K562 (cell line): Measurements from ENCODE around the gene CPLX3. TPM values are rescaled to one million over a fixed set of nuclear protein-coding genes. Genes with fewer than 3 reads are reported as not detected.

Experiments used
- BMI1 ChIP-seq: fragments of 150-350 bp; IDR thresholded peaks from 2 replicates; pipeline ENCODE4 v1.6.1; 2014; ENCODE audit warnings: low read length
- BRD4 ChIP-seq: fragments of 200-600 bp; sonication (generic); IDR thresholded peaks from 2 replicates; pipeline ENCODE4 v1.6.1; 2017; ENCODE audit warnings: inconsistent platforms
- CC2D1A ChIP-seq: fragments of 450-650 bp; IDR thresholded peaks from 2 replicates; pipeline ENCODE4 v1.6.1; 2017; ENCODE audit warnings: mild to moderate bottlenecking
- CREB1 ChIP-seq, 2 experiments: sonication (generic) in 1 of 2; formaldehyde crosslinking in 1 of 2; IDR thresholded peaks; 2 replicates each; pipeline versions ENCODE4 v1.6.1 to v1.8.0; 2012 to 2022; ENCODE audit warnings: inconsistent platforms in 1 of 2, mild to moderate bottlenecking in 1 of 2, missing genetic modification reagents in 1 of 2, moderate library complexity in 1 of 2
- CSDE1 ChIP-seq, 2 experiments: fragments of 450-650 bp; IDR thresholded peaks; 2 replicates each; pipeline ENCODE4 v1.6.1; 2016; ENCODE audit warnings: mild to moderate bottlenecking in 1 of 2
- DEAF1 ChIP-seq: fragments of 450-650 bp; formaldehyde crosslinking; IDR thresholded peaks from 2 replicates; pipeline ENCODE4 v1.4.0; 2020; ENCODE audit warnings: mild to moderate bottlenecking, moderate library complexity
- GMEB1 ChIP-seq: fragments of 250-450 bp; sonication (Bioruptor Pico); IDR thresholded peaks from 2 replicates; pipeline ENCODE4 v1.4.0; 2020; ENCODE audit warnings: mild to moderate bottlenecking
- MECOM ChIP-seq: fragments of 250-450 bp; sonication (Bioruptor Pico); IDR thresholded peaks from 2 replicates; pipeline ENCODE4 v1.8.0; 2022; ENCODE audit warnings: inconsistent platforms
- MIER1 ChIP-seq: fragments of 450-650 bp; IDR thresholded peaks from 2 replicates; pipeline ENCODE4 v1.6.1; 2016; ENCODE audit warnings: antibody characterized with exemption, mild to moderate bottlenecking, low read depth
- MTA1 ChIP-seq: fragments of 450-650 bp; IDR thresholded peaks from 2 replicates; pipeline ENCODE4 v1.6.1; 2017; ENCODE audit warnings: borderline replicate concordance
- MTF1 ChIP-seq: fragments of 250-450 bp; sonication (Bioruptor Pico); IDR thresholded peaks from 2 replicates; pipeline ENCODE4 v1.9.0; 2021; ENCODE audit warnings: moderate library complexity, mild to moderate bottlenecking, inconsistent platforms, borderline replicate concordance
- NEUROD1 ChIP-seq: fragments of 150-350 bp; IDR thresholded peaks from 2 replicates; pipeline ENCODE4 v1.6.1; 2014; ENCODE audit warnings: borderline replicate concordance, low read length, low read depth; ENCODE audit not compliant: partially characterized antibody
- NFATC3 ChIP-seq: fragments of 450-650 bp; IDR thresholded peaks from 2 replicates; pipeline ENCODE4 v1.6.1; 2017; ENCODE audit warnings: mild to moderate bottlenecking
- PTBP1 ChIP-seq: fragments of 200-400 bp; formaldehyde crosslinking; IDR thresholded peaks from 2 replicates; pipeline ENCODE4 v1.6.1; 2017; ENCODE audit warnings: low read depth, low read length
- SIN3B ChIP-seq: fragments of 450-650 bp; IDR thresholded peaks from 2 replicates; pipeline ENCODE4 v1.6.1; 2017; ENCODE audit warnings: low read depth, mild to moderate bottlenecking, moderate library complexity
- SMARCB1 ChIP-seq: IDR thresholded peaks from 2 replicates; pipeline ENCODE4 v1.6.1; 2011; ENCODE audit warnings: improper control_type of control experiment, low read depth; ENCODE audit not compliant: insufficient read length
- SOX6 ChIP-seq: fragments of 450-650 bp; IDR thresholded peaks from 2 replicates; pipeline ENCODE4 v1.6.1; 2014; ENCODE audit warnings: mild to moderate bottlenecking
- SRSF1 ChIP-seq: fragments of 200-400 bp; formaldehyde crosslinking; IDR thresholded peaks from 2 replicates; pipeline ENCODE4 v1.6.1; 2017; ENCODE audit warnings: mild to moderate bottlenecking, low read depth, low read length, moderate library complexity
- STAG1 ChIP-seq: sonication (generic); formaldehyde crosslinking; IDR thresholded peaks from 2 replicates; pipeline ENCODE4 v1.5.0; 2020; ENCODE audit warnings: missing genetic modification reagents, borderline replicate concordance
- THAP7 ChIP-seq: fragments of 250-450 bp; sonication (Bioruptor Pico); IDR thresholded peaks from 2 replicates; pipeline ENCODE4 v1.5.0; 2021
- ZBTB9 ChIP-seq: fragments of 450-650 bp; formaldehyde crosslinking; IDR thresholded peaks from 2 replicates; pipeline ENCODE4 v1.4.0; 2020; ENCODE audit warnings: mild to moderate bottlenecking, moderate library complexity
- ZNF282 ChIP-seq: sonication (generic); formaldehyde crosslinking; IDR thresholded peaks from 2 replicates; pipeline ENCODE4 v1.8.1; 2023; ENCODE audit warnings: missing genetic modification reagents
- ZNF324 ChIP-seq: fragments of 250-450 bp; sonication (Bioruptor Pico); IDR thresholded peaks from 2 replicates; pipeline ENCODE4 v1.4.0; 2020; ENCODE audit warnings: mild to moderate bottlenecking
- ZNF347 ChIP-seq: fragments of 450-650 bp; formaldehyde crosslinking; IDR thresholded peaks from 2 replicates; pipeline ENCODE4 v1.4.0; 2020; ENCODE audit warnings: low read depth, mild to moderate bottlenecking, moderate library complexity
- ZNF699 ChIP-seq: fragments of 250-450 bp; sonication (Bioruptor Pico); IDR thresholded peaks from 2 replicates; pipeline ENCODE4 v1.8.0; 2021; ENCODE audit warnings: mild to moderate bottlenecking, moderate library complexity; ENCODE audit not compliant: insufficient replicate concordance
- polyA plus RNA-seq, 8 experiments: library from polyadenylated mRNA; depleted of rRNA in 4 of 8; stranded (reverse) in 5 of 8; unstranded in 3 of 8; fragments of >200 nt; fragmentation: Nextera tagmentation in 2 of 8; fragmentation: Illumina TruSeq in 1 of 8; extraction: Ambion mirVana in 2 of 8; extraction: Trizol in 1 of 8; gene quantifications; 2 replicates each; pipeline versions ENCODE4 v1.2.1 to v1.2.3, GENCODE V29; 2011 to 2014; ENCODE audit warnings: inconsistent platforms in 1 of 8, missing spikeins in 1 of 8
- total RNA-seq, 7 experiments: library from RNA; depleted of rRNA in 6 of 7; stranded (reverse); fragments of >200 nt in 6 of 7; fragmentation: Illumina TruSeq in 2 of 7; extraction: Trizol in 2 of 7; gene quantifications; 2 replicates each; pipeline versions ENCODE4 v1.2.1 to v1.2.3, GENCODE V29; 2011 to 2021; ENCODE audit warnings: low replicate concordance in 1 of 7

The CPLX3 gene
- total and polyA plus RNA-seq, 9 of the 15 experiments (the other 6 are each of a cell fraction or from before 2014, with no cell fraction given): not detected

- no peak for TF ChIP-seq DEAF1
- TF ChIP-seq BRD4: no peak
- 0 out of 2 replicates have a peak, but pooled peaks have one; percentile 15 for TF ChIP-seq SOX6
- TF ChIP-seq CSDE1 (IDR thresholded peaks at IDR 0.05): no peak
- peak; percentile 22 for TF ChIP-seq NEUROD1
- TF ChIP-seq MIER1: no peak
- no peak for TF ChIP-seq ZNF347
- TF ChIP-seq CREB1 (IDR thresholded peaks at IDR 0.05): peak; percentile 36; the same call in 1 of the 2 replicates
- TF ChIP-seq CREB1 (CRISPR knock-in tag; IDR thresholded peaks at IDR 0.05): peak; percentile 56; the same call in 1 of the 2 replicates
- TF ChIP-seq SMARCB1: no peak
- TF ChIP-seq MTA1: no peak
- no peak for TF ChIP-seq NFATC3
- TF ChIP-seq THAP7 (CRISPR knock-in tag): no peak
- peak; percentile 64 for TF ChIP-seq GMEB1
- TF ChIP-seq BMI1: no peak
- no peak for TF ChIP-seq STAG1 (CRISPR knock-in tag)
- peak; percentile 49; the same call in 1 of the 2 replicates for TF ChIP-seq ZNF282 (CRISPR knock-in tag)
- TF ChIP-seq MECOM (CRISPR knock-in tag): no peak
- TF ChIP-seq ZBTB9: no peak; the same call in 1 of the 2 replicates
- no peak for TF ChIP-seq MTF1
- no peak for TF ChIP-seq SRSF1
- TF ChIP-seq ZNF699 (CRISPR knock-in tag): no peak
- peak; percentile 67; the same call in 1 of the 2 replicates for TF ChIP-seq SIN3B
- no peak for TF ChIP-seq CC2D1A
- TF ChIP-seq PTBP1: no peak
- no peak for TF ChIP-seq ZNF324 (CRISPR knock-in tag)
Measured at GRCh38 chr15:74842581-74843444, 16.4 kb downstream of the CPLX3 start, which contains the start of gene ULK3 (continued).
